Stimulated activated naive CD8-positive, alpha-beta T cell treated with anti-CD3 and anti-CD28 coated beads, Interleukin-15, Interleukin-2, amounts not matched to agents 100 ng/mL and 50 ng/mL, for 24 hours (primary cell): ENCODE results near the gene LPP.

ENCODE experiments used
- H3K27ac Mint-ChIP-seq: one replicate; pipeline ENCODE4 v1.8.0; 2021; ENCODE audit warnings: mild to moderate bottlenecking, mixed read lengths
- H3K27me3 Mint-ChIP-seq: one replicate; pipeline ENCODE4 v1.8.0; 2021; ENCODE audit warnings: mixed read lengths
- H3K36me3 Mint-ChIP-seq: one replicate; pipeline ENCODE4 v1.8.0; 2021; ENCODE audit warnings: low read depth, mixed read lengths
- H3K4me1 Mint-ChIP-seq: one replicate; pipeline ENCODE4 v1.8.0; 2021; ENCODE audit warnings: low read depth, mixed read lengths
- H3K4me3 Mint-ChIP-seq: one replicate; pipeline ENCODE4 v1.8.0; 2021; ENCODE audit warnings: mild to moderate bottlenecking, mixed read lengths
- H3K9me3 Mint-ChIP-seq: one replicate; pipeline ENCODE4 v1.8.0; 2021; ENCODE audit warnings: mixed read lengths

LPP gene

GRCh38 chr3:188533612-188534357, 379.8 kb downstream of the LPP start:
- H3K36me3 Mint-ChIP-seq, result peaks cover 8% of the 10 kb centered on the region
- H3K27me3 Mint-ChIP-seq, result no peaks in the 10 kb centered on the region
- H3K9me3 Mint-ChIP-seq, result no peaks in the 10 kb centered on the region
- H3K4me1 Mint-ChIP-seq, result peaks cover 14% of the 10 kb centered on the region
- H3K27ac Mint-ChIP-seq, result no peak overlapping the region
- H3K4me3 Mint-ChIP-seq, result no peak overlapping the region

DNA sequence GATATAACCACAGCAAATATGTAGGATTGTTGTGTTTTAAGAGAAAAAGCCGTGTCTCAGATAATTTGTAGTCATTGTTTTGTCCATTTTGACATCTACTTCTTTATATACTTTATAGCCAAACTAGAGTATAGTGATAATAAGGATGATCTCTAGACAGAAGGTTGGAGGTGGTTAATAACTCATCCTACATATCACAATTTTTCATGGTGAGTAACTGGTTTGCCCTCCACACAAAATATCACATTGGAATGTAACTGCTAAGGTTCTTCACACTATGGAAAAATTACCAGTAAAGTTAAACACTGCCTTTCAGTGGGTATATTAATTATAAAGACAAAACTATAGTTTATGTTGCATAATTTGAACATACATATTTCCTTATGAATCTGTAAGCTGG, 380.7 kb downstream of the LPP start:
- peaks cover 6% of the 10 kb centered on the region for H3K36me3 Mint-ChIP-seq
- no peaks in the 10 kb centered on the region for H3K27me3 Mint-ChIP-seq
- H3K4me3 Mint-ChIP-seq, result no peak overlapping the region
- H3K4me1 Mint-ChIP-seq, result peaks cover 14% of the 10 kb centered on the region
- peaks cover 5% of the 10 kb centered on the region for H3K9me3 Mint-ChIP-seq
- H3K27ac Mint-ChIP-seq, result no peak overlapping the region

- Mint-ChIP-seq H3K4me3 (no peak overlapping the region), H3K36me3 (peaks cover 3% of the 10 kb centered on the region), H3K27me3 (no peaks in the 10 kb centered on the region), H3K4me1 (peaks cover 14% of the 10 kb centered on the region), H3K9me3 (peaks cover 5% of the 10 kb centered on the region), H3K27ac (no peak overlapping the region)
Measured at GRCh38 chr3:188537606-188538005, 383.6 kb downstream of the LPP start.

DNA sequence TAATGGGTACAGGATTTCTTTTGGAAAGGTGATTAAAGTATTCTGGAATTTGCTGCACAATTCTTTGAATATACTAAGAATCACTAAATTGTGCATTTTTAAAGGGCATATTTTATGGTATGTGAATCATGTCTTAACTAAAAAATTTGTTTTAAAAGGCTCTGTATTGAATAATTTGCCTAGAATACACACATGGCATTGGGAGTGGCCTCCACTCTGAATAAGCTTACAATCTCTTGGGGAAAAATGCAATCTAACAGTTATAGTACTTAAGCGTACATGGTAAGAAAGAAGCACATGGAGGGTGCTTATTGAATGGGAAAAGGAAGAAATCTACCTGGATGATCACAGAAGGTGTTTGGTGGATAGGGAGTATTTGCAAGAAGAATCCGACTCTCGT, 385.1 kb downstream of the LPP start:
- Mint-ChIP-seq H3K36me3 (peaks cover 3% of the 10 kb centered on the region), H3K27me3 (no peaks in the 10 kb centered on the region), H3K4me1 (peaks cover 4% of the 10 kb centered on the region), H3K4me3 (no peak overlapping the region), H3K27ac (peak overlapping the region; percentile 19), H3K9me3 (peaks cover 5% of the 10 kb centered on the region)

- H3K4me3 Mint-ChIP-seq, result no peak overlapping the region
- peaks cover 3% of the 10 kb centered on the region for H3K36me3 Mint-ChIP-seq
- no peaks in the 10 kb centered on the region for H3K27me3 Mint-ChIP-seq
- H3K4me1 Mint-ChIP-seq, result no peaks in the 10 kb centered on the region
- H3K9me3 Mint-ChIP-seq, result peaks cover 5% of the 10 kb centered on the region
- H3K27ac Mint-ChIP-seq, result no peak overlapping the region
Measured at GRCh38 chr3:188539631-188540194, 385.8 kb downstream of the LPP start.

DNA sequence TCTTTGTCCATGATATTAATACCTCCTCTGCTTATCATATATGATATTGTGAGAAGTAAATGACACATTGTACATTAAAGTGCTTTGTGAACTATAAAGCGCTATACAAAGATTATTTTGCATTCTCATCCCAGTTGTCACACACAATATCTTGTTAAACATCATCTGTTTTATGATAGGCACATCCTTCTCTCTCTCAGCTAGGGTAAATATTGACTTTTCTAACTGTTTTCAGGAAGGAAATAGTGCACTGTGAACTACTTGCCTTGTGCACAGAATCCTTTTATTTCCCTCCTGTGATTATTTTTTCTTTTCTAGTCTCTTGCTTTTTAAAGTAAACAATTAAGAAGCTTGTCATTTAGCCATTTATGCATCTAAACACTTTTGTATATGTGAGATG, 388.2 kb downstream of the LPP start:
- H3K4me1 Mint-ChIP-seq, result no peaks in the 10 kb centered on the region
- peaks cover 5% of the 10 kb centered on the region for H3K9me3 Mint-ChIP-seq
- H3K36me3 Mint-ChIP-seq, result peaks cover 3% of the 10 kb centered on the region
- no peaks in the 10 kb centered on the region for H3K27me3 Mint-ChIP-seq
- H3K27ac Mint-ChIP-seq, result no peak overlapping the region
- no peak overlapping the region for H3K4me3 Mint-ChIP-seq

GRCh38 chr3:188544012-188544411, 390.1 kb downstream of the LPP start:
- H3K27me3 Mint-ChIP-seq, result no peaks in the 10 kb centered on the region
- H3K4me3 Mint-ChIP-seq, result no peak overlapping the region
- H3K9me3 Mint-ChIP-seq, result peaks cover 5% of the 10 kb centered on the region
- H3K36me3 Mint-ChIP-seq, result peaks cover 8% of the 10 kb centered on the region
- no peaks in the 10 kb centered on the region for H3K4me1 Mint-ChIP-seq
- H3K27ac Mint-ChIP-seq, result no peak overlapping the region

DNA sequence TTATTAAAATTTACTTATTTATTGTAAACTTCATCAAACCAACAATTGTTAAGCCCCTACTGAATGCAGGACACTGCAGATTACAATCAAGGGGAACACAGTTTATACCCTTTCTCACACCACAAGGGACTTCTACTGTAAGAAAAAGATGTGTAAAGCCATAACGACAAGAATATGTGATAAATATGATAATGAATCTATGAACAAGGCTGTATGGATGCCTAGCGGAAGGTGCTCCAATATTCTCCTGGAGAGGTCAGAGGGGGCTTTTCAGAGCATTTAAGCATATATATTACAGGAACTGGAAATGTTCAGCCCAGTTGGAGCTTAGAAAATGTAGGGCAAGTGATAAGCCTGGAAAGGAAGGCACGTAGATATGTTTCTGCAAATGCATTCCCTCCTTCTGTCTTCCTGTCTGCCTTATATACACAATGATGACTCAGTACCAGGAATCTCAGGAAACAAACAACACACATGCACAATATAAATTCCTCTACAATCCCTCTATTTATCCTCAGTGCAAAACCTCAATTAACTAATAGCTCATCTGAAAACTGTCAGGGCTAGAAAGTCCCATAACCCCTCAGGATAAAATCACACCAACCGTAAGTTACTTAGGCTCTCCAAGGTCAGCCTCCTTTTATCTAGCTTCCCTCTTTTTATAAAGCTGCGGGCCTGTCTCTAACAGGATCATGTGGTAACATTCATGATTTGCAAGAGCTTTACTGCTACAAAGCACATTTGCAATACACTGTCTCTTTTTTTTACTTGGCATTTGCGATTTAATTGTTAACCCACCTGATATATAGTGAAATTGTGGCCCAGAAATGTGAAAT, 393.1 kb downstream of the LPP start:
- H3K9me3 Mint-ChIP-seq, result peaks cover 5% of the 10 kb centered on the region
- peaks cover 13% of the 10 kb centered on the region for H3K36me3 Mint-ChIP-seq
- no peak overlapping the region for H3K4me3 Mint-ChIP-seq
- H3K27me3 Mint-ChIP-seq, result no peaks in the 10 kb centered on the region
- H3K4me1 Mint-ChIP-seq, result peaks cover 4% of the 10 kb centered on the region
- no peak overlapping the region for H3K27ac Mint-ChIP-seq

DNA sequence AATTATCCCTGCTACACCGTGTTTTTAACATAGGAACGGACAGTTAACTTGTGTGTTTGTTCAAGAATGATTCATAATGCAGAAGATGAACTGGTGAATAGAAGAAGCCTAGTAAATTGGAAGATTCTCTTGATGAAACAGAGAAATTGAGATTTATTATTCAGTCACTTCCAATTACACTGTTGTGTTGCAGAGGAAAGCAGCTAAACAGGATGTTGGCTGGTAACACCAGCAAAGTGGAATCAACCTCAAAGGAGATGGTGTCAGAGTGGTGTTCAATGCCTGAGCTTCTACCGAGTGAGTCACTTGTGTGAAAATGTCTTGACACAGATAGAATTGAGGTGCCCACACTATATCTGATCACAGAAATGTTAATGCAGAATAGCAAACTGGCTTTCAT, 399.6 kb downstream of the LPP start:
- peaks cover 5% of the 10 kb centered on the region for H3K9me3 Mint-ChIP-seq
- no peak overlapping the region for H3K4me3 Mint-ChIP-seq
- H3K27me3 Mint-ChIP-seq, result no peaks in the 10 kb centered on the region
- peaks cover 14% of the 10 kb centered on the region for H3K4me1 Mint-ChIP-seq
- no peak overlapping the region for H3K27ac Mint-ChIP-seq
- H3K36me3 Mint-ChIP-seq, result peaks cover 19% of the 10 kb centered on the region

DNA sequence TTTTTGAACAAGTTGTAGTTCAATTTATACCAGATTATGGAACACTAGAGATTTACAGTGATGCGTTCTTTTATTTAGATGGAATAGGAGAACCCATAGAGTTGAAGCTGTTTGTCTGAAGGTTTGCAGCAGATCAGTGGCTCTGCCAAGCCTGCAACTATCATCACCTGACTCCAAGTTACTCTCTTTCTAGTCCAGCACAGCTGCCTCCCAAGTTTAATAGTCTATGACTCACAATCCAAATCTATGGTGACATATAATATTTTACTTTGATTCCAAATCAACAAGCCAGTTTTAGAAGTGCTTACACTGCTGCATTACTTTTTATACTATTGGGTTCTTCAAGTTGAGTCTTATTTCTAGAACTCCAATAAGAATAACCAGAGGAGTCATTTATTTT, 400.4 kb downstream of the LPP start:
- Mint-ChIP-seq H3K27me3 (no peaks in the 10 kb centered on the region), H3K4me3 (no peak overlapping the region), H3K4me1 (peaks cover 23% of the 10 kb centered on the region), H3K36me3 (peaks cover 10% of the 10 kb centered on the region), H3K9me3 (peaks cover 5% of the 10 kb centered on the region), H3K27ac (no peak overlapping the region)

DNA sequence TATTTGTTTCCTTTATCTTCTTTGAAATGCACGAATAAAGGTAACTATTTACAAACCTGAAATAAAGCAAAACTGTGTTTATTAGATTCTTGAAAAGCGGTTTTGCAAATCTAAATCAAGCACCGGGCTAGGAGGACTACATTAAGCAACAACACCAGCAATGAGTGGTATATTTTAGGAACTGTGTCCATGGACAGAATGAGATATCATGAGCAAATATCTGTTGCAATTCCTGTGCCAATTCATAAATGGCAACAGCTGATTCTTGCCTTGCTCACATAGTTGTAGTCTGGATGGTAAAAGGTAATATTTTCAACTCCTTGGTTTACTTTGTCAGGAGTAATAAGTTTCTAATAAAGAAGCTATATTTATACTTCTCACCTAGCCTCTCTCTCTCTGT, 403.3 kb downstream of the LPP start:
- no peaks in the 10 kb centered on the region for H3K27me3 Mint-ChIP-seq
- H3K4me1 Mint-ChIP-seq, result peaks cover 27% of the 10 kb centered on the region
- H3K27ac Mint-ChIP-seq, result no peak overlapping the region
- H3K9me3 Mint-ChIP-seq, result no peaks in the 10 kb centered on the region
- peaks cover 9% of the 10 kb centered on the region for H3K36me3 Mint-ChIP-seq
- H3K4me3 Mint-ChIP-seq, result no peak overlapping the region

DNA sequence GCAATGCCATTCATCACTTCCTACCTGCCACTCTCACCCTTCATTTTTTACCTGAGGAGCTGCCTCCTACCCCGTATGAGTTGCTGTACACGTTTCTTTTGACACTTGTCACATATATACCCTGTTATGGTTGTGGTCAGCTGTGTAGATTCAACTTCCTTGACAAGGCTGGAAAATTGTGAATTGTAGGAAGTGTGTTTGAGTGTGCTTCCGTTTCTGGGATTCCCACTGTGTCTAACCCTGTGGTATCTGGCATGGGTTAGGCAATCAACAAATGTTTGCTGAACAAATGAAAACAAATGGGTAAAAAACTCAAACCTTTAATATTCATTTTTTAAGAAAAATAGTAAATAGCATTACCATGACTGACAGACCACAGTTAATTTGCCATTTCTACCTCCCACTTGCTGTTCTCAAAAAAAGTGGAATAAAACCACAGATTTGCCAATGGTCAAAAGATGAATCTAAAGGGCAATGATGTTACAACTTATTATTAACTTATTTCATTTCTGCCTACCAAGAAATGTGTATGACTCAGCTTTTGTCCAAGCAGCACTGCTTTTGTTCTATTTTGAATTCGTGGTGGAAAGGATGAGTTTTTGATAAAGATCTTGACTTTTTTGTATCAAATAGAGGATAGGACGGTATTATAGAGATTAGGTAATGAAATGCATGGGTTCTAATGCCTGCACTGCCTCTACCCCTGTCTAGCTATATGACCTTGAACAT, 404.6 kb downstream of the LPP start:
- no peaks in the 10 kb centered on the region for H3K27me3 Mint-ChIP-seq
- H3K27ac Mint-ChIP-seq, result peak overlapping the region; percentile 59
- no peak overlapping the region for H3K4me3 Mint-ChIP-seq
- H3K4me1 Mint-ChIP-seq, result peaks cover 31% of the 10 kb centered on the region
- H3K9me3 Mint-ChIP-seq, result no peaks in the 10 kb centered on the region
- peaks cover 11% of the 10 kb centered on the region for H3K36me3 Mint-ChIP-seq

DNA sequence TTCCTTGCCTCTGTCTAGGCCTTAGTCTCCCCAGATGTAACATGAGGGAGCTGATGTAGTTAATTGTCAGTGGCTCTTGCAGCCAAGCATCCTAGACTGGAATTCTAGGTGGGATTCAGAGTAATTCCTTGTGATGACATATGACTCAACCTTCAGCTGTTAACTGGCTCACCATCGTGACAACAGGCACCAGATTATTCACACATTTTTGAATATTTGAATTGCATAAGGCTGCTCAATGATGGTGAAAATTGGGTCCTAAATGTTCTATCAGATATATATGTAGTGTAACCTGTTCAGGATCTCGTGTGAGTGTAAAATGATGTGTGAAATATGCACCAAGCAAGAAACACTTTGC, 405.1 kb downstream of the LPP start:
- Mint-ChIP-seq H3K9me3 (no peaks in the 10 kb centered on the region), H3K36me3 (peaks cover 11% of the 10 kb centered on the region), H3K4me3 (no peak overlapping the region), H3K27me3 (no peaks in the 10 kb centered on the region), H3K4me1 (peaks cover 31% of the 10 kb centered on the region), H3K27ac (peak overlapping the region; percentile 42)

- peaks cover 11% of the 10 kb centered on the region for H3K36me3 Mint-ChIP-seq
- H3K27me3 Mint-ChIP-seq, result no peaks in the 10 kb centered on the region
- no peak overlapping the region for H3K27ac Mint-ChIP-seq
- no peak overlapping the region for H3K4me3 Mint-ChIP-seq
- peaks cover 31% of the 10 kb centered on the region for H3K4me1 Mint-ChIP-seq
- H3K9me3 Mint-ChIP-seq, result no peaks in the 10 kb centered on the region
Measured at GRCh38 chr3:188559856-188560255, 405.9 kb downstream of the LPP start.

DNA sequence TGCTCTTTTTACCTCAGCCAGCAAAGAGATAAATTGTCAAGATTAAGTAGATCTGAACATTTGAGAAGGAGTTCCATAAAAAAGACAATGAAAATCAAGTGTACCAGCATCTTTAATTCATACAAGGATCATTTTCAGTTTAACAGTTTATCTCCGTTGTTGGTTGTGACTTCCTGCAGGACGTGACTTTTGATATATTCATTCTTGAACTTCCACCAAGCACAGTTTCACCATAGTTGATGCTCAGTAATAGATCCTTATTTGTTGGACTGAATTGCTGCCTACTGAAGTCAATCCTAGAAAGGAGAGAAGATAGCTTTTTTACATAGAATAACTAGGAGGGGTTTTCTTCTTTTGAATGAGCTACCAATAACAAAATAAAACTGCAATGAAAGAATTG, 408.2 kb downstream of the LPP start:
- Mint-ChIP-seq H3K4me1 (peaks cover 31% of the 10 kb centered on the region), H3K36me3 (peaks cover 11% of the 10 kb centered on the region), H3K27me3 (no peaks in the 10 kb centered on the region), H3K27ac (peak overlapping the region; percentile 64), H3K4me3 (no peak overlapping the region), H3K9me3 (no peaks in the 10 kb centered on the region)
